ENCODE results near the gene SELENOI. TPM values are rescaled to one million over a fixed set of nuclear protein-coding genes. Genes with fewer than 3 reads are reported as not detected.
"Not testable (repeated sequence)": the region's sequence is repeated elsewhere in the genome, so short reads cannot be mapped to it uniquely, and the experiment has no call there.

Gene SELENOI, protein sequence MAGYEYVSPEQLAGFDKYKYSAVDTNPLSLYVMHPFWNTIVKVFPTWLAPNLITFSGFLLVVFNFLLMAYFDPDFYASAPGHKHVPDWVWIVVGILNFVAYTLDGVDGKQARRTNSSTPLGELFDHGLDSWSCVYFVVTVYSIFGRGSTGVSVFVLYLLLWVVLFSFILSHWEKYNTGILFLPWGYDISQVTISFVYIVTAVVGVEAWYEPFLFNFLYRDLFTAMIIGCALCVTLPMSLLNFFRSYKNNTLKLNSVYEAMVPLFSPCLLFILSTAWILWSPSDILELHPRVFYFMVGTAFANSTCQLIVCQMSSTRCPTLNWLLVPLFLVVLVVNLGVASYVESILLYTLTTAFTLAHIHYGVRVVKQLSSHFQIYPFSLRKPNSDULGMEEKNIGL
- 18.9 and 20.3 TPM in 2 replicates for total RNA-seq (2014; rRNA removed; shearing (Covaris generic))

DNA sequence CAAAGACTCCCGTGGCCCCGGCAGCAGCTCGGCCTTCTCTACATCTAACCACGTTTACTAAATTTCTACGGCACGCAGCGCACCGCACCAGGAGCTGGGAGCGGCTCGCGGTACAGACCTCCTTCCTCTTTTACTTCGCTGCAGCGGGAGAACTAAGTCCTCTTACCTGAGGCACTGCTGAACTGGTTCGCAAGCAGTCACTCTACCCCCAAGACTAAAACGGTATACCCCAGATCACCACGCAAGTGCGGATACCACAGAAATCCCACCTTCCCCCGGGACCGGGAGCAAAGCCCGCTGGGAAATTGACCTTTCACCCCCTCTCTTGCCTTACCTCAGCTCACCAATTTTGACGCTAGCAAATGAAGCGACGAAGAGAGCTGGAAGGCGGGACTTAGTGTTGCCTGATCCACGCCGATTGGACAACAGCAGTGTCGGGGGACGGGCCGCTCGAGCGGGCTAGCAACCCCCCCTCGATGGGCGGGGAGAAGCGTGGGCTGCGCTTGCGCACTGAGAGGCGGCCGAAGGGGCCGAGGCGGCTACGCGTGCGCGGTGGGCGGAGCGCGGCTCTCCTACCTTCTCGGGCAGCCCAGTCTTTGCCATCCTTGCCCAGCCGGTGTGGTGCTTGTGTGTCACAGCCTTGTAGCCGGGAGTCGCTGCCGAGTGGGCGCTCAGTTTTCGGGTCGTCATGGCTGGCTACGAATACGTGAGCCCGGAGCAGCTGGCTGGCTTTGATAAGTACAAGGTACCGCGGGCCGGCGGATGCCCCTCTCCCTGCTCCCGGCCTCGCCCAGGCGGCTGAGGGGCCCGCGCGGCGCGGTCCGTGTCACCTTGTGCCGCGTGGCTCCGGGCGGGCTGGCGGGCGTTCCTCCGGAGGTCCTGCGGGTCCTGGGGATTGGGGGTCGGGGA is at the start of gene SELENOI:
Gene SELENOI (plus strand): TSS at position 599 of the 909 bp plus-strand sequence. CDS start 90 bp downstream, at position 689.
- DNase-seq (ENCODE audit: low read depth) = peak; percentile 99

DNA sequence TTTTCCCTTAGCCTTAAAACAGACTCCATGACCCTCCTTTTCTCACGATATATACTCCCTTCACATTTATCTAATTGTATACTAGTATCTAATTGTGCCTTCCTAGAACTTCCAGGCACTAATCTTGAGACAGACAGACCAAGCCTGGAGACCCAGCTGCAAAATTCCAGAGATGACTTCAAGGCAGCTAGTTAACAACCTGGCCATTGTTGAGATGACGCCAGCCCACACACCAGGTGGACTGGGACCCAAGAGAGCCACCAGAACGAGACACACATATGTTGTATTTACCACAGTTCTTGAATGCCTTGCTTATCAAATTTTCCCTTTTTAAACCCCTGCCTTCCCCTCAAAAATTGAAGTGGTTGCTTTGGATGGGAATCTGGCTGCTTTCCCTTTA is 48.9 kb upstream of the SELENOI start:
- DNase-seq (ENCODE audit: low read depth) = no peak

DNA sequence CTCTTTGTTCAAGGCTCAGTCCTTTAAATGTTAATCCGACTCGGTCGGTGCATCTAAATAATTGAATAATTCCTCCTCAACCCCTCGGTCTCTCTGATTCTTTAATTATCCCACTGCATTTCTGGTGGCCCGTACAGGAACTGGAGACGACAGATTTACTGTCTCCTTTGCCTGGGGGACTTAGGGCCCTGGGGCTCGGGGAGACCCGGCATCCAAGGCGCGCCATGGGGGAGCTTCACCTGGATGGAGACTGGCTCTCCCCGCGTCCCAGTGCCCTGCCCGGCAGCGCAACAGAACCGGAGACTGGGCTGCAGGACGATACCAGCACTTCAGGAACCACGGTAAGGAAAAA is 47.7 kb upstream of the SELENOI start:
- no peak for DNase-seq (ENCODE audit: low read depth)

DNA sequence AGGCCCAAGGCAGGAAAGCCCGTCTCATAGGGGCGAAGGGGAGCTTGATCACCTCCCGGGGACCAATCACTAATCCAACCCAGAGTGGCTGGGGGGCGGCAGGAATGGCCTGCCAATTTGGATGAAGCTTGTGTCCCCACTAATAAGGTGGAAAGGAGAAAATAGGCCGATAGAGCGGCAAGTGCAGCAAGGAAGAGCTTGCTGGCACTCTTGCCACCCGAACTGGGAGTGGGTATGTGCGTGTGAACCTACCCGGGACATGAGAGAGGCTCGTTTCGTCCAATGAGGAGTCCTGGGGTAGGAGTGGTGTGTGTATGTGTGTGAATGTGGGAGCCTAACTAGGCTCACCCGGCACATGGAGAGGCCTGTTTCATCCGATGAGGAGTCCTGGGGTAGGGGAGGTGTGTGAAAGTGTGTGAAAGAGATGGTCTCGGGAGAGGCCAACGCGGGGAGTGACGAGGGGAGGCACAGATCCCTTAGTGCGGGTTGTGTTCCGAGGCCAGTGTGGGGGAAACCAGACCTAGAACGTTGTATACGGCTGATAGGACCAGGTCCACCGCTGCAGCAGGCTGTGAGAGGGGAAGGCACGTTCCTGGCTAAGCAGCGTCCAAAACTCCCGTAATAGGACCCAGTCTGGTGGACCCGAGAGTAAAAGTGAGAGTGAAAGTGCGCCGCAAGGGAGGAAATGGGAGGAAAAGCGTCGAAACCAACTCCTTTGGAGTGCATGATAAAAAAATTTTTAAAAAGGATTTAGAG is 47.1 kb upstream of the SELENOI start:
- peak; percentile 63 for DNase-seq (ENCODE audit: low read depth)

DNA sequence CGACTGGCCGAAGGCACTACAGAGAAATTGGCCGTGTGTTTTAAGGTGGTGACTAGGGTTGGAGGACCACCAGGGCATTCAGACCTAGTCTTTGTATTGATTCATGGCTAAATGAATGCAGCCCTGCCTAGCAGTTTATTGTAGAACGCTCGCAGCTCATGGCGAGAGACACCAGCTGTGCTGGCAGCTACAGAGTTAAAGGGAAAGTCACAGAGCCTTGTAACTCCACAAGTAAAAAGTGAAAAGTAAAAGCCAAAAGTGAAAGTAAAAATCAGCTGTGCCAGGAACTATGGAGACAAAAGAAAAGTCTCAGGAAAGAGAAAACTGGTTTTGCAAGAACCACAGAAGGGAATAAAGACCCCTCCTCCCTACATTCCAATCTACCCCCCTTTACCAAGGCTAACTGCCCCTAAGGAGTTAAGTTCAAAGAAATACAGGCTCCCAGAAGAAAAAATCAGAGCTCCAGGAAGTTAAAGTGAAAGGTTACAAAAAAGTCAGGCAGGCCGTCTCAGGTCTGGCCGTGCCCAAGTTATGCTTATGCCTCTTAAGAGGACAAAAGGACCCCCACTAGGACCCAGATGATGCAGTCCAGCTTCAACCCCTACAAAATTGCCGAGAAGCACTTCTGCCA is 46.4 kb upstream of the SELENOI start:
- DNase-seq (ENCODE audit: low read depth) = peak; percentile 76

DNA sequence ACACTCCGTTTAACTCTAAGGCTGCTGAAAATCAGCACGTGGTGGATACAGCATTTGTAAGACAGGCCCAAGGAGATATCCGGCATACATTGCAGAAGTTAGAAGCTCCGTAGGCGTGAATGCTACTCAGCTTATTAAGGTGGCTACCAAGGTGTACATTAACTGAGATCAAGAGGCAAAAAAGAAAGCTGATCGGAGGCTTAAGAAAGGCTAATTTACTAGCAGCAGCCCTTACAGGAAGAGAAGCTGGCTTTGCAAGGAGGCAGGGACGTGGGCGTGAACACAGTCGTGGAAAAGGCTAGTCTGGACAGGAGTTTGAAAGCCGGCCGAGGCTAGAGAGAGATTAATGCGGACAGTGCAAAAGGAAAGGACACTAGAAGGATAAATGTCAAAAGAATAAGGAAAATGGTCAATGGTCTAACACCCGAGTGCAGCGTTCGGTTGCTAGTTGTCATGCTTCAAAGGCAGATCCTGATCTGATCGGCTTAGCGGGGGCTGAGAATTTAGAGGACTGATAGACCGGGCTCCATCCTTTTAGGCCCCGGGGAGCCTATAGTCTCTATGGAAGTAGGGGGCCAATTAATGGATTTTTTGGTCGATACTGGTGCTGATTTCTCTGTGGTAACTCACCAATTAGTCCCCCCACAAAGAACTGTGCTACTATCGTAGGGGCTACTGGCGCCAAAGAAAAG is 45.6 kb upstream of the SELENOI start:
- peak; percentile 13 for DNase-seq (ENCODE audit: low read depth)

DNA sequence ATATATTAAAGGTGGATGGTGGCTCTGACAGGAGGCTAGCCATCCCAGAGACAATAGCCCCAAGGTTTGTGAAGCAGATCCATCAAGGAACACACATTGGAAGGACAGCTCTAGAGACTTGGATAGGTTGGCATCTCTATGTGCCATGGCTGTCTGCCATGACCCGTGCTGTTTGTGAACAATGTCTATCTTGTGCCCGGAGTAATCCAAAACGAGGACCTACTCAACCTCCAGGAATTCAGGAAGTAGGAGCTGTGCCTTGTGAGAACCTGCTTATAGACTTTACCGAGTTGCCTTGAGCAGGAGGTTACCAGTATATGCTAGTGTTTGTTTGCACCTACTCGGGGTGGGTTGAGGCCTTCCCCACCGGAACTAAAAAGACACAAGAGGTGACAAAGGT is 43.1 kb upstream of the SELENOI start:
- no peak for DNase-seq (ENCODE audit: low read depth)

DNA sequence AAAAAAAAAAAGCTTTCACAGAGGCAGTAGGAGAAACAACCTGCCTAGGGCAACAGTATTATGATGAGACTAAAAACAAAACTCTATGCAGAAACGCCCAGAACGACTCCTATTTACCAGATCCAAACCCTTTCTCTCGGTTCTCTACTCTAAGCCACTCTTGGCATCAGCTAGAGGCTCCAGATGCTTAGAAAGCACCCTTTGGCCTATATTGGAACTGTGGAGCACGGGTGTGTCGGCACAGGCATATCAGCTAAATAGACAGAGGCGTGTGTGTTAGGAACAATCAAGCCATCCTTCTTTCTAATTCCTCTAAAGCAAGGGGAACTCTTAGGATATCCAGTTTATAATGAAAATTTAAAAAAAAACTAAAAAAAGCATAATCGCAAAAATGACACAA is 40.8 kb upstream of the SELENOI start:
- not testable (repeated sequence) for DNase-seq (ENCODE audit: low read depth)

DNA sequence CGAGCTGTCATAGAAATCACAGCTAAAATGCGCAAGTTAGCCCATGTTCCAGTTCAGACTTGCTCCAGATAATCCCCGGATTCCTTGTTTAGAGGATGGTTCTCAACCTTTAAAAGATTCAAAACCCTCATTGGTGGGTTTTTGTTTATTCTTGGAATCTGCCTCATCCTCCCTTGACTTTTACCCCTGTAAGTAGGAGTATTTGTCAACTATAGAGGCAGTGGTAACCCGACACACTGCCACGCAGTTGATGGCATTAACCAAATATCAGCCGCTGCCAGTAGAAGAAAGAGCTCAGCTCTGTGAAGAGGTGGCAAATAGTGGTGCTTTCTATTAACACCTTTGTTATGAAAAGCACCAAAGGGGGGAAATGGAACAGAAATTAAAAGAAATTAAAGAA is 40.4 kb upstream of the SELENOI start:
- no peak for DNase-seq (ENCODE audit: low read depth)

DNA sequence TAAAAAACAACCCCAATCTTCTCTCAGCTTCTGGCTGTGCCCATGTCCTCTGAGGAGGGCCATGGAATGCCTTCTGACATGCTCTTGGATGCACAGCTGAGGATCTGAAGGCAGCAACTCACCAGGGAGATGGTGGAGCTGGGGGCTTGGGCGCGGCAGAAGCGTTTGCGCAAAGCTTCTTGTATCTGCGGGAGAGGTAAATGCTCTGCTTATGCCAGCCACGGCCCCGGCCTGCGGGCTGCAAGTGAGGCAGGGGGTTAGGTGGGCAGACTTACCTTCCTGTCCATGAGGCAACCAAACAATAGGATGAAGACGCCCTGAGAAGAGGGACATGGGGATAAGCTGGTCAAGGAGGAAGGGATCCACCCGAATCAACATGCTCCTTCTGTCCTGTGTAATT is 36.0 kb upstream of the SELENOI start:
- no peak for DNase-seq (ENCODE audit: low read depth)

DNA sequence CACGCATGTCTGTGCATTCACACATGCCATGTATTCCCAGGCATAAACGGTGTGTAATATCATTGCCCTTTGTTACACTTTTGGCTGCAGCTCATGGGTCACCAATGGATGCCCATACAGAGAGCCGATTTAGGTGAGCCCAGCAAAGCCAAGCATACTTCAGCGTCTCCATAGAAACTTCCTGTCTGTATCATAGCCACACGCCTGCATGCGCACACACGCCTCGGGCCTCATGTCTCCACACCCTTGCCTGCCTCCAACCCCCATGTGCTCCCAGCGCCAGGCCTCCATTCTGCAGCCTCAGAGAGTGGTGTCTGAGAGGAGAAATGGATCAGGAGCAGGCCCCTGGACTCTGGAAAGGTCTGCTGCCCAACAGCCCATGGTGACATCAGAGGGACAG is 33.5 kb upstream of the SELENOI start:
- no peak for DNase-seq (ENCODE audit: low read depth)

DNA sequence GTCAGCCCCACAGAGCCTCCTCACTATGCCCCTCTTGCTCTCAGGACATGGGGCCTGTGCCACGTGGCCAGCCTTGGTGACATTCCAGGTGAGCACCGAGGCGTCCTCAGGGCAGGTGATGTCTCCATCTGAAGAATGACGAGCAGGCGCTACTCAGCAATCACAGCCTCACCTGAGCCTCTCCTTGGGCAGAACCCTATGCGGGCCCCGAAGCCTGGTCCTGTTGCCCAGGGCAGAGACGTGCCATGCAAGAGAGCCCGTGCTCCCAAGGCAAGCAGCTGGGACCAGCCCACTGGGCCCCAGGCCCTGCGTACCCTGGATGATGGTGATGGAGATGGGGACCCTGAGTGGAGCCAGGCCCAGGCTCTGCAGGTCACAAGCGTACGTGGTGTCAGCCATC is 32.5 kb upstream of the SELENOI start:
- no peak for DNase-seq (ENCODE audit: low read depth)

DNA sequence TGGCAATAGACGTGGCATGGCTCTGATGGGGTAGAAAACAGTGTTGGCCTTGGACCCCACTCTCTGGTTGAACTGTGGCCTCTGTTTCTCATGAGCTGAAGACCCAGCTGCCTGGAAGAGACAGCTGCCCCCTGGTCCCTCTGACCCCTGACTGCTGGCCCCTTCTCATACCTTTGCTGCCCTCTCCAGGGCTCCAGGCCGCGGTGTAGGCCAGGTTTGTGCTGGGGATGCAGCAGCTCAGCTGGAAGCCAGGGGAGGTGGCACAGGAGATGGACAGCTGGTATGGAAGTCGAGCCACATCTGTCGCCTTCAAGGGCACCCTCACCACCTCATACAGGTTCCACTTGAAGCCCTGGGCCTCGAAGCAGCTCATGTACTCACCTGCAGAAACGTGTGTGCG is 31.7 kb upstream of the SELENOI start:
- DNase-seq (ENCODE audit: low read depth) = no peak

DNA sequence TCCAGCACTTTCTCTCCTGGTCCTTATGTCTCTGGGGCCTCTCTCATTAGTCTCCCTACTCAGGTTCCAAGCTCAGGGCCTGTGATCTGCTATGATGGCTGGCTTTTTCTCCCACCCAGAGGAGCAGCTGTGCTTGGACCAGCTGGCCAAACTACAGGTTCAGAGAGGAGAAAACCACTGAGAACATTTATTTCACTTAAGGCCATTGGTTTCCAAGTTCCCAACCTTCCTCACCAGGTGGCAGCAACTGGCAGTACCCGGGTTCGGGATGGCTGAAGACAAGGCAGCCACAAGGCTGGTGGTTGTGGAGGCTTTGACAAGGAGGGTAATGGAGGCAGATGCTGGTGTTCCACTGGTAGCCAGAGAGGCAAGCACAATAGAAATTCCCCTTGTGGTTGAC is 29.9 kb upstream of the SELENOI start:
- peak; percentile 21 for DNase-seq (ENCODE audit: low read depth)

DNA sequence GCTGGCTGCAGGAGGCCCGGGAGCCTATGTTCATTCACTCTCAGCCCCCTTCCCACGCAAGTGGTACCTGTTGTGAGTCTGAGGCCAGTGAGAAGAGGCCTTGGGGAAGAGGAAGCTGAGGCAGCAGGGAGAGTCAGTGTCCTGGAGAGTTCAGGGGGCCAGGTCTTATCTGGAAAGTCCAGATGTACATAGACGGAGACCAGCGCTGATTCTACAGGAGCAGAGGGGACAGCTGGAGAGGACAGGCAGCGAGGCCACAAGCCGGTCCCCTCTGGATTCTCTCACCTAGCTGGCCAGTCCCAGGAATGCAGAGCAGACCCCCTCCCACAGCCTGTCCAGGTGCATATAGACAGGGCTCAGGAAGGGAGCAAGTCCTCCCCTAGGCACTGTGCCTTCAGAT is 29.1 kb upstream of the SELENOI start:
- no peak for DNase-seq (ENCODE audit: low read depth)

DNA sequence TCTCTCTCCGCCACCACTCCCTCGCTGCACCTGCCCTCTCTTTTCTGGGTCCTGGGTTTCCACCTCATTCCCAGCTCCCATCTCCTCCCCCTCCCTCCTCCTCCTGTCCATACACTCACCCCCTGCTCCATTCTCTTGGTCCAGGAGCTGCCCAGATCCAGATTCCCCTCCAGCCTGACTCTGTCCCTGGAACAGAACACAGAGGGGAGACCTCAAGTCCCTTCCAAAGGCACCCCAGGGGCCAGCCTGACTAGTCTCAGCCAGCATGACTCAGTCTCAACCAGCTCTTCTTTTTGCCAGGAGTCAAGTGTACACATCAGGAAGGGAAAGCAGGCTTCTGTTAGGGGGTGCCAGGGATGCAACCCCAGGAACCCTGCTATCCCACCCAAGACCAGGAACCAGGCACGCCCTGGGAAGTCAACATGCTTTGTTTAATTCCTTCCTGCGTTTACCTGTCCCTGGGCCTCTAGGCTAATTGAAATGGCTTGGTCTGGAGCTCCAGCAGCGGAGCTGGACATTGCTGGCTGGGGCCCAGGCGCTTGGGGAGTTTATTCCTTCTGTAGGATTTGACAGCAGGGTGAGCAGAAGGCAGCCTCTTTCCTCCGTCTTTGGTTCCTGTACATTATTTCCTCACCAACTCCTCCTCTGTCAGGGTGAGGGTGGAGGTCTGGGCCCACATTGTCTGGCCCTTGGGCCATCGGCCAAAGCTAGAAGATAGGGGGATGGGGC is 28.4 kb upstream of the SELENOI start:
- DNase-seq (ENCODE audit: low read depth) = no peak

DNA sequence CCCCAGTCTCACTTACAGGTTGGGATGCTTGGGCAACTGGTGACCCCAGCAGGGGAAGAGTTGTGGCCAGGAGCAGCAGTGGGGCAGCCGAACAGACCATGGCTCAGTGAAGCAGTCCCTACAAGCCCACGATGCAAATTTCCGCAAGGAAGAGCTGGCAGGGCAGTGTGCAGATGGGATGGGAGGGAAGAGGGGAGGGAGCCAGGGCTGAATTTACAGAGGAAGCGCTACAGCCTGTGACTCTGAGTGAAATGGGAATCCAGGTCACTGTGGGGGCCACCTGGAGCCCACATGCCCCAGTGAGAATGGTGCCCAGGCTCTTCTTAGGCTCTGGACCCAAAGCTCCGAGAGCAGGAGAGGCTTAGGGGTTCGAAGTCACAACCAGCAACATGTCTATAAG is 27.0 kb upstream of the SELENOI start:
- no peak for DNase-seq (ENCODE audit: low read depth)

DNA sequence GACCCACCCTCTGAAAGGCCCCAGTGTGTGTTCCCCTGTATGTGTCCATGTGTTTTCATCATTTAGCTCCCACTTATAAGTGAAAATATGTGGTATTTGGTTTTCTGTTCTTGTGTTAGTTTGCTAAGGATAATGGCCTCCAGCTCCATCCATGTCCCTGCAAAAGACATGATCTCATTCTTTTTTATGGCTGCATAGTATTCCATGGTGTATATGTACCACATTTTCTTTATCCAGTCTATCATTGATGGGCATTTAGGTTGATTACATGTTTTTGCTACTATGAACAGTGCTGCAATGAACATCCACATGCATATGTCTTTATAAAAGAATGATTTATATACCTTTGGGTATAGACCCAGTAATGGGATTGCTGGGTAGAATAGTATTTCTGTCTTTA is 21.5 kb upstream of the SELENOI start:
- not testable (repeated sequence) for DNase-seq (ENCODE audit: low read depth)

DNA sequence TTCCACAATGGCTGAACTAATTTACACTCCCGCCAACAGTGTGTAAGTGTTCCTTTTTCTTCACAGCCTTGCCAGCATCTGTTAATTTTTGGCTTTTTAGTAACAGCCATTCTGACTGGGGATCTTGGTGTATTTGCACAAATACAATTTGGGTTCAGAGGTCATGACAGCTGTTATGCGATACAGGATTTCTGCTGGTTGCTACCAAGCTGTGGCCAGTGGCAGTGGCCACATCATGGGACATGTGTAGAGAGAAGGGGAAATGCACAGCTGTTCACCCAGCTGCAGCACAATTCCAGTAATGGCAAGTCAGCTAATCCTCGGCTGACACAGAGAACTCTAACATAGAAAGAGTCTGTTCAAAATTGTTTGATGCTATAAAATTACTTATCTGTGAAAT is 21.0 kb upstream of the SELENOI start:
- no peak for DNase-seq (ENCODE audit: low read depth)

DNA sequence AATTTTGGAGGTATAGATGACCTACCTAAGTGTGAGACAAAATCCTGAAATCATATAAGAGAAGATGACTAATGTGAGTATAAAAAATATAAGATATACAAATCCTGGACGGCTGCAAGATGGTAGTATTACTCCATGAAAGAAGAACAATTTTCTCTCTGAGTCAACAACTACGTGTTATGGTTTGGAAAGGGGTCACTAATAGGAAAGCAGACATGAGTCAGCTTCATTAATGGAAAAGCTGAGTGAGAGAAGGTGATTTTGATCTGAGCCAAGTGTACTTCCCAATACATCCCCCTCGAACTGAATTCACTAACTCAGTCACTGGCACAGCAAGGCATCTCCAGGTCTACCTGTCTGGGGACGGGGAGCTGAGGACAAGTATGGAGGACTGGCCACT is 20.1 kb upstream of the SELENOI start:
- peak; percentile 13 for DNase-seq (ENCODE audit: low read depth)

Measured in RPMI7951 (cell line).